Neural progenitor cell (in vitro differentiated cells): ENCODE measurements around the gene LSM14A.

Experiments used
- CTCF ChIP-seq: fragments of 200-600 bp; sonication (generic); IDR thresholded peaks from 2 replicates; pipeline ENCODE4 v1.5.1; 2017; ENCODE audit warnings: antibody characterized with exemption, mild to moderate bottlenecking
- EZH2 ChIP-seq: fragments of 200-600 bp; sonication (generic); IDR thresholded peaks from 2 replicates; pipeline ENCODE4 v1.6.1; 2017; ENCODE audit warnings: antibody characterized with exemption, mild to moderate bottlenecking, moderate library complexity
- EZH2phosphoT487 ChIP-seq: fragments of 200-600 bp; sonication (generic); IDR thresholded peaks from 2 replicates; pipeline ENCODE4 v1.6.1; 2017; ENCODE audit warnings: antibody characterized with exemption

- TF ChIP-seq CTCF (no peak), EZH2phosphoT487 (no peak), EZH2 (no peak)
Measured at GRCh38 chr19:34237283-34237682, 65.0 kb downstream of the LSM14A start.
